Gastrocnemius medialis (tissue), 4 donors: ENCODE results near the gene MAPK8IP3. TPM values are rescaled to one million over a fixed set of nuclear protein-coding genes. Genes with fewer than 3 reads are reported as not detected.

Source experiments
- ATAC-seq, 2 donors: fragments of 150-250 bp; one replicate each; pipeline ENCODE4 v1.9.1; 2016
- DNase-seq, 2 donors: peaks; one replicate each; pipeline ENCODE4 v3.0.0-alpha.2; 2019
- H3K27ac ChIP-seq, 4 donors: fragments of 200-600 bp; sonication (generic); 1 replicate in 1 of 4; 2 replicates in 3 of 4; pipeline ENCODE4 v1.5.1; 2016 to 2018; ENCODE audit warnings: mild to moderate bottlenecking in 2 of 4, moderate library complexity in 1 of 4
- H3K27me3 ChIP-seq, 3 donors: fragments of 200-600 bp; sonication (generic) in 2 of 3; 1 replicate in 1 of 3; 2 replicates in 2 of 3; pipeline versions ENCODE4 v1.5.1 to v1.6.0; 2016 to 2019; ENCODE audit warnings: mild to moderate bottlenecking in 1 of 3, moderate library complexity in 1 of 3
- H3K36me3 ChIP-seq, 2 donors: fragments of 200-600 bp; sonication (generic) in 1 of 2; one replicate each; pipeline ENCODE4 v1.5.1; 2017 to 2018
- H3K4me1 ChIP-seq, 2 donors: fragments of 200-600 bp; sonication (generic) in 1 of 2; one replicate each; pipeline ENCODE4 v1.5.1; 2016 to 2017; ENCODE audit warnings: mild to moderate bottlenecking in 2 of 2
- H3K4me3 ChIP-seq, 4 donors: fragments of 200-600 bp; sonication (generic) in 3 of 4; 1 replicate in 1 of 4; 2 replicates in 3 of 4; pipeline ENCODE4 v1.5.1; 2016 to 2019; ENCODE audit warnings: mild to moderate bottlenecking in 2 of 4
- H3K9me3 ChIP-seq, 3 donors: fragments of 200-600 bp; sonication (generic) in 2 of 3; 1 replicate in 1 of 3; 2 replicates in 2 of 3; pipeline ENCODE4 v1.5.1; 2016 to 2019
- POLR2A ChIP-seq, 2 donors: fragments of 450-650 bp; IDR thresholded peaks; one replicate each; pipeline ENCODE4 v1.6.1; 2017; ENCODE audit warnings: antibody characterized with exemption in 2 of 2, mild to moderate bottlenecking in 2 of 2, moderate library complexity in 2 of 2
- in situ Hi-C, 4 donors: fragments of 200-750 bp; cut with MboI; loops; one replicate each; pipeline versions ENCODE4 v1.15.0 to v1.8.0; 2017; ENCODE audit warnings: low sequenced_read_pairs in 4 of 4
- intact Hi-C: fragments of 100-400 bp; cut with DNase I; formaldehyde crosslinking; loops from one replicate; pipeline ENCODE4 v1.15.1; 2023; ENCODE audit warnings: low total_unique reads
- total RNA-seq, 4 donors: library from RNA; depleted of rRNA; stranded (reverse); fragments of >200 nt; gene quantifications; one replicate each; pipeline versions ENCODE4 v1.1.0 to v1.2.3, GENCODE V29; 2016
- TF ChIP-seq, protein P1 (sequence below), 5 experiments: fragments of 450-650 bp in 3 of 5; fragments of 200-600 bp in 2 of 5; sonication (generic) in 2 of 5; IDR thresholded peaks in 4 of 5; conservative IDR thresholded peaks in 1 of 5; 1 replicate in 4 of 5; 2 replicates in 1 of 5; pipeline ENCODE4 v1.5.1; 2016 to 2019; ENCODE audit warnings: antibody characterized with exemption in 5 of 5, mild to moderate bottlenecking in 3 of 5, moderate library complexity in 3 of 5

MAPK8IP3 gene
- total RNA-seq, 4 donors from 2014 or later: 6.5 to 22.6 (median 13.9) TPM

- intact Hi-C loops: loop anchor here (10.0 kb wide), 1 partner anchor 436 kb away; the partner anchor contains the start of genes BRICD5 and PGP
- in situ Hi-C loops: no loop called here
- TF ChIP-seq, protein P1, sequence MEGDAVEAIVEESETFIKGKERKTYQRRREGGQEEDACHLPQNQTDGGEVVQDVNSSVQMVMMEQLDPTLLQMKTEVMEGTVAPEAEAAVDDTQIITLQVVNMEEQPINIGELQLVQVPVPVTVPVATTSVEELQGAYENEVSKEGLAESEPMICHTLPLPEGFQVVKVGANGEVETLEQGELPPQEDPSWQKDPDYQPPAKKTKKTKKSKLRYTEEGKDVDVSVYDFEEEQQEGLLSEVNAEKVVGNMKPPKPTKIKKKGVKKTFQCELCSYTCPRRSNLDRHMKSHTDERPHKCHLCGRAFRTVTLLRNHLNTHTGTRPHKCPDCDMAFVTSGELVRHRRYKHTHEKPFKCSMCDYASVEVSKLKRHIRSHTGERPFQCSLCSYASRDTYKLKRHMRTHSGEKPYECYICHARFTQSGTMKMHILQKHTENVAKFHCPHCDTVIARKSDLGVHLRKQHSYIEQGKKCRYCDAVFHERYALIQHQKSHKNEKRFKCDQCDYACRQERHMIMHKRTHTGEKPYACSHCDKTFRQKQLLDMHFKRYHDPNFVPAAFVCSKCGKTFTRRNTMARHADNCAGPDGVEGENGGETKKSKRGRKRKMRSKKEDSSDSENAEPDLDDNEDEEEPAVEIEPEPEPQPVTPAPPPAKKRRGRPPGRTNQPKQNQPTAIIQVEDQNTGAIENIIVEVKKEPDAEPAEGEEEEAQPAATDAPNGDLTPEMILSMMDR (IDR thresholded peaks at IDR 0.05 in 4 of 5, conservative IDR thresholded peaks at IDR 0.05 in 1 of 5): no peak
- no peak for TF ChIP-seq POLR2A (IDR thresholded peaks at IDR 0.05)
- ATAC-seq (no peak), DNase-seq (no peak)
- Histone ChIP-seq H3K9me3 (no peaks in the 10 kb centered on the region), H3K4me1 (peaks cover 32 to 40% of the 10 kb centered on the region in 2 donors), H3K4me3 (no peak overlapping the region), H3K36me3 (peaks cover 0 to 38% of the 10 kb centered on the region in 2 donors), H3K27me3 (no peaks in the 10 kb centered on the region), H3K27ac (peak overlapping the region in 2 of 4 donors; percentile 12 to 92)
Measured at GRCh38 chr16:1778200-1779179, 72.5 kb downstream of the MAPK8IP3 start.

DNA sequence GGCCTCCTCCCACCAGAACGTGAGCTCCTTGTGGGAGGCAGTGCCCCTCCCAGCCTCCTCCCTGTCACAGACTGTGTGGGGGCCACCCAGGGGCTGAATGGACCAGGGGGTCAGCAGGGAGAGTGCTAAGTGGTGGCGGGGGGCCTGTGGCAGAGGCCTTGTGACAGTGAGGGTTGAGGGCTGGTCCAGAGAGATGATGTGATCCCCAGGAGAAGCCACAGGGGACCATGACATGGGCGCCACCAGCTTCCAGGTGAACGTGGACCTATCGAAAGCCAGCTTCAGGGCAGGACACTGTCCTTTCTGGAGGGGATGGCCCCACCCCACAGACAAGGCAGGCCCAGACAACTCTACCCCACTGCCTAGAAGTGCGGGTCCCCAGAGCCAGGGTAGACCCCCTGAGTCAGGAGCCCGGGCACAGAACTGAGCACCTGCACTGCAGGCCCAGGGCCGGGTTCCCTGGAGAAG, 73.3 kb downstream of the MAPK8IP3 start:
- DNase-seq (no peak), ATAC-seq (no peak)
- no peaks in the 10 kb centered on the region for H3K27me3 ChIP-seq
- no peak for TF ChIP-seq POLR2A (IDR thresholded peaks at IDR 0.05)
- TF ChIP-seq, protein P1 (IDR thresholded peaks at IDR 0.05 in 4 of 5, conservative IDR thresholded peaks at IDR 0.05 in 1 of 5): no peak
- peaks cover 0 to 38% of the 10 kb centered on the region in 2 donors for H3K36me3 ChIP-seq
- H3K9me3 ChIP-seq: no peaks in the 10 kb centered on the region
- H3K4me3 ChIP-seq: no peak overlapping the region
- in situ Hi-C loops: no loop called here
- peaks cover 33 to 39% of the 10 kb centered on the region in 2 donors for H3K4me1 ChIP-seq
- intact Hi-C loops: loop anchor here (10.0 kb wide), 1 partner anchor 436 kb away; the partner anchor contains the start of genes BRICD5 and PGP
- peak overlapping the region; percentile 11 to 92 (median 51) for H3K27ac ChIP-seq

DNA sequence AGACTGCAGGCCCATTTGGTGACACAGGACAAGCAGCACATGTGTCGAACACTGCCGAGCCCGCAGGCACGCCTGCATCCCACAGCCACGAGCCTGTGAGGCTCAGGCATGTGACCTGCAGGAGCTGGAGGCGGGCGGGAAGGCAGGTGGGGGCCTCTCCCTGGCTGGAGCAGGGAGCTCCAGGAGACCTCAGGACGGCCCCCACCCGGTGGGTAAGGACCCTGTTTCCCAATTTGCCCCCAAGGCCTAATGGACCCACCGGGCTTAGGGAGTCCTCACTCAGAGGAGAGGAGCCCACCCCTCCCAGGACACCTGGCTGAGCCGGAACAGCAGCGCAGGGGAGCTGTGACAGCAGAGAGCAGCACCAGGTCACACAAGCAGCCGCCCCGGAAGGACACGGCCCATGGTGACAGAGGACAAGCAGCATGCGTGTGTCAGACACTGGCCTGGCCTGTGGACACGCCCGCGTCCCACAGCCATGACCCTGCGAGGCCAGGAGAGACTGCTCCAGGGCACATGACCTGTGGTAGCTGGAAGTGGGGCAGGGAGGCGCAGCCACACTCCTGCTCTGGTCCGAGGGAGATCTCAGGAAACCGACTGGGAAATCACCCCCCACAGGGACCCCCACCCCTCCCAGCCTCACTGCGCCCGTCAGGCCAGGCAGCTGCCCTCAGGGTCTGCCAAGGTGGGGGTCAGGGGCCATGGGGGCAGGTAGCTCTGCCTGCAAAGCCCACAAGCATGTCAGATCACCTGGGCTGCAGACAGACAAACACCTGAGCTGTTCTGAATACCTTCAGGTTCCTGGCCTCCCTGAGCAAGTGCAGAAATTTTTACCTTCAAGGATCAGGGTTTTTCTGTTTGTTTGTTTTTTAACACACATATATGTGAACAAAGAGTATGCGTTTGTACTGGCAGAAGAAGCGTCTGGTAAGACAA, 74.0 kb downstream of the MAPK8IP3 start:
- TF ChIP-seq, protein P1 (IDR thresholded peaks at IDR 0.05 in 4 of 5, conservative IDR thresholded peaks at IDR 0.05 in 1 of 5): no peak
- no peak for TF ChIP-seq POLR2A (IDR thresholded peaks at IDR 0.05)
- in situ Hi-C loops (no loop called here), intact Hi-C loops (loop anchor here (5.0 to 10.0 kb wide), 4 partner anchors 73 to 435 kb away; partner anchors contain the start of genes BRICD5, CRAMP1, IFT140 and MAPK8IP3)
- H3K9me3 ChIP-seq: no peaks in the 10 kb centered on the region
- no peak for DNase-seq
- ATAC-seq: no peak
- peaks cover 0 to 38% of the 10 kb centered on the region in 2 donors for H3K36me3 ChIP-seq
- H3K4me3 ChIP-seq: no peak overlapping the region
- H3K27me3 ChIP-seq: no peaks in the 10 kb centered on the region
- peak overlapping the region; percentile 7 to 92 (median 50) for H3K27ac ChIP-seq
- H3K4me1 ChIP-seq: peaks cover 30 to 34% of the 10 kb centered on the region in 2 donors

- no peaks in the 10 kb centered on the region for H3K27me3 ChIP-seq
- DNase-seq: no peak
- peaks cover 30 to 38% of the 10 kb centered on the region in 2 donors for H3K4me1 ChIP-seq
- no peak for ATAC-seq
- peaks cover 0 to 35% of the 10 kb centered on the region in 2 donors for H3K36me3 ChIP-seq
- peak overlapping the region in 3 of 4 donors; percentile 61 to 93 (median 74) for H3K4me3 ChIP-seq
- in situ Hi-C loops (no loop called here), intact Hi-C loops (loop anchor here (5.0 kb wide), 3 partner anchors 73 to 168 kb away; partner anchors contain the start of genes CRAMP1, IFT140 and MAPK8IP3)
- H3K27ac ChIP-seq: peak overlapping the region in 3 of 4 donors; percentile 7 to 92 (median 90)
- no peaks in the 10 kb centered on the region for H3K9me3 ChIP-seq
- TF ChIP-seq, protein P1 (IDR thresholded peaks at IDR 0.05 in 4 of 5, conservative IDR thresholded peaks at IDR 0.05 in 1 of 5): no peak
- no peak for TF ChIP-seq POLR2A (IDR thresholded peaks at IDR 0.05)
Measured at GRCh38 chr16:1780677-1781072, 74.7 kb downstream of the MAPK8IP3 start.
